ENCODE results near the gene WDR18.

DNA sequence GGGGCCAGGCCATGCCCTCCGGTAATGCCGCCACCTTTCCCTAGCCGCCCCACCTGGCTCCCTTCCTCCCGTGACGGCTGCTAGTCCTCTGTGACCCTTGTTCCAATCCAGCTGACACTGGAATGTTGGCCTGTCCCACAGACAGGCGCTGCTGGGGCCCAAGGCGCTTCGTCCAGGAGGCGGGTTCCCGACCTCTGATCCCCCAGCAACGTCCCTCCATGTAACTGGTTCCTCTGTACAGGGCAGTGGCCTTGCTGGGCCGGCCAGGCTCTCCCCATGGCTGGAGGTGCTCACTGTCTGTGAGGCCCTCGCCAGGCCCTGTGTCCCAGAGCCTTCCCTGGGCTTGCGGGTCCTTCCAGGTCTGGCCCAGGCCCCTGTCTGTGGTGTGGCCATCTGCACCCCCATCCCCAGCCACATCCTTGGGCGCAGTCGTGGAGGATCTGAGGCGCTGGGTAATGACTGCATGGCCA, 9.3 kb downstream of the WDR18 start:
- TF ChIP-seq POLR2A (IDR thresholded peaks at IDR 0.05; ENCODE audit: low read length) (no peak), GATA1 (IDR thresholded peaks at IDR 0.05; ENCODE audit: low read depth, low read length) (no peak)
